Esophagus muscularis mucosa (tissue), 4 donors: Measurements from ENCODE around the gene ZNF568. TPM values are rescaled to one million over a fixed set of nuclear protein-coding genes. Genes with fewer than 3 reads are reported as not detected.

Experiments used
- DNase-seq: peaks from one replicate; pipeline ENCODE4 v3.0.0-alpha.2; 2017; ENCODE audit errors: extremely low spot score
- H3K27ac ChIP-seq, 4 donors: fragments of 200-600 bp; sonication (generic); replicated peaks in 1 of 4; 1 replicate in 3 of 4; 2 replicates in 1 of 4; pipeline ENCODE4 v1.5.1; 2016 to 2019; ENCODE audit warnings: mild to moderate bottlenecking in 1 of 4
- H3K27me3 ChIP-seq, 4 donors: fragments of 200-600 bp; sonication (generic); one replicate each; pipeline versions ENCODE4 v1.5.1 to v1.6.0; 2016 to 2019
- H3K36me3 ChIP-seq, 4 donors: fragments of 200-600 bp; sonication (generic); one replicate each; pipeline ENCODE4 v1.5.1; 2016 to 2019
- H3K4me1 ChIP-seq, 4 donors: fragments of 200-600 bp; sonication (generic); one replicate each; pipeline ENCODE4 v1.5.1; 2016 to 2019
- H3K4me3 ChIP-seq, 4 donors: fragments of 200-600 bp; sonication (generic); 1 replicate in 2 of 4; 2 replicates in 2 of 4; pipeline ENCODE4 v1.5.1; 2016 to 2019; ENCODE audit warnings: mild to moderate bottlenecking in 4 of 4, moderate library complexity in 1 of 4
- H3K9me3 ChIP-seq, 4 donors: fragments of 200-600 bp; sonication (generic); 1 replicate in 3 of 4; 2 replicates in 1 of 4; pipeline ENCODE4 v1.5.1; 2016 to 2019
- CTCF ChIP-seq, 3 experiments: fragments of 200-600 bp in 2 of 3; fragments of 450-650 bp in 1 of 3; sonication (generic) in 2 of 3; IDR thresholded peaks; one replicate each; pipeline ENCODE4 v1.5.1; 2017 to 2019; ENCODE audit warnings: antibody characterized with exemption in 3 of 3, mild to moderate bottlenecking in 2 of 3, moderate library complexity in 1 of 3
- EP300 ChIP-seq: sonication (generic); formaldehyde crosslinking; IDR thresholded peaks from one replicate; pipeline ENCODE4 v1.6.1; 2017; ENCODE audit warnings: antibody characterized with exemption
- POLR2A ChIP-seq: fragments of 450-650 bp; IDR thresholded peaks from one replicate; pipeline ENCODE4 v1.6.1; 2017; ENCODE audit warnings: antibody characterized with exemption, moderate library complexity, mild to moderate bottlenecking, low read depth
- POLR2AphosphoS5 ChIP-seq, 2 donors: sonication (generic); formaldehyde crosslinking; IDR thresholded peaks; one replicate each; pipeline ENCODE4 v1.6.1; 2017; ENCODE audit warnings: antibody characterized with exemption in 2 of 2
- WGBS: methylation state at CpG from one replicate; pipeline ENCODE4 v1.1.5; 2018; 5-methylcytosine and 5-hydroxymethylcytosine counted together
- intact Hi-C: fragments of 100-400 bp; cut with DNase I; formaldehyde crosslinking; loops from one replicate; pipeline ENCODE4 v1.15.1; 2023
- total RNA-seq, 4 donors: library from RNA; depleted of rRNA; stranded (reverse); fragments of >200 nt; gene quantifications; one replicate each; pipeline versions ENCODE4 v1.1.0 to v1.2.1, GENCODE V29; 2016

Gene ZNF568
- total RNA-seq, 4 donors from 2014 or later: 9.1 to 14.7 (median 12.6) TPM

GRCh38 chr19:36950335-36951119 is 34.4 kb downstream of the ZNF568 start:
- no peak overlapping the region for H3K27ac ChIP-seq
- DNase-seq: no peak
- no peak overlapping the region for H3K4me3 ChIP-seq
- TF ChIP-seq POLR2AphosphoS5 (IDR thresholded peaks at IDR 0.05) (no peak), EP300 (no peak), CTCF (IDR thresholded peaks at IDR 0.05) (no peak), POLR2A (no peak)
- peaks cover 36 to 74% (median 49%) of the 10 kb centered on the region in 4 donors for H3K36me3 ChIP-seq
- H3K27me3 ChIP-seq: no peaks in the 10 kb centered on the region
- peaks cover 0 to 84% (median 59%) of the 10 kb centered on the region in 4 donors for H3K9me3 ChIP-seq
- 95% methylated on average over 5 of the region's 5 CpGs for WGBS
- H3K4me1 ChIP-seq: no peaks in the 10 kb centered on the region
- intact Hi-C loops: no loop called here

DNA sequence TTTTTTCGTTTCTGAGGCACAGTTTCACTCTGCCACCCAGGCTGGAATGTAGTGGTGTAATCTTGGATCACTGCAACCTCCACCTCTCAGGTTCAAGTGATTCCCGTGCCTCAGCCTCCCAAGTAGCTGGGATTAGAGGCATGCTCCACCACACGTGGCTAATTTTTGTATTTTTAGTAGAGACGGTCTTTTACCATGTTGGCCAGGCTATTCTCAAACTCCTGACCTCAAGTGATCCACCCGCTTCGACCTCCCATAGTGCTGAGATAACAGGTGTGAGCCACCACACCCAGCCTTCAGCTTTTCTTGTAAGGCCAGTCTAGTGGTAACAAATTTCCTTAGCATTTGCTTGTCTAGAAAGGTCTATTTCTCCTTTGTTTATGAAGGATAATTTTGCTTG is 46.2 kb downstream of the ZNF568 start:
- peaks cover 0 to 5% (median 2%) of the 10 kb centered on the region in 4 donors for H3K36me3 ChIP-seq
- no peak overlapping the region for H3K4me3 ChIP-seq
- no peak for DNase-seq
- intact Hi-C loops: no loop called here
- 92% methylated on average over 6 of the region's 6 CpGs for WGBS
- peaks cover 0 to 9% (median 0%) of the 10 kb centered on the region in 4 donors for H3K4me1 ChIP-seq
- TF ChIP-seq EP300: no peak
- no peak for TF ChIP-seq CTCF (IDR thresholded peaks at IDR 0.05)
- no peak overlapping the region for H3K27ac ChIP-seq
- peaks cover 0 to 40% (median 9%) of the 10 kb centered on the region in 4 donors for H3K9me3 ChIP-seq
- H3K27me3 ChIP-seq: no peaks in the 10 kb centered on the region

DNA sequence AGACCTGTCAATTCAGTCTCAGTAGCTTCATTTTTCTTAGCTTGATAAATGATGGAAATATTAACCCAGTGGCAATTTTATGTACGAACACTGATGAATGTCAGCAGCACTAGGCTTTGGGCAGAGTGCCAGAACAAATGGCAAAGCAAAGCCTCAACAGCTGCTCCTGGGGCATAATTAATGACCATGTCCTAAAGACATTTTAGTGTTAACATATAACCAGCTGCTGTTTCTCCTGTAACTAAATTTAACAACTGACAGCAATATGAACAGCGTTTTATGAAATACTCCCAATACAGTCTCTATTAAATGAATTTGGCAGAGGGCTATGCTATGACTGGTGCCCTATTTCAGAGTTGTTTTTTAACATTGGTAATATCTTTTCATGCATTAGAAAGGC is 47.1 kb downstream of the ZNF568 start:
- DNase-seq: no peak
- peaks cover 0 to 5% (median 2%) of the 10 kb centered on the region in 4 donors for H3K36me3 ChIP-seq
- intact Hi-C loops: no loop called here
- H3K9me3 ChIP-seq: peaks cover 0 to 34% (median 9%) of the 10 kb centered on the region in 4 donors
- H3K4me1 ChIP-seq: peaks cover 0 to 9% (median 0%) of the 10 kb centered on the region in 4 donors
- H3K27ac ChIP-seq: no peak overlapping the region
- H3K27me3 ChIP-seq: no peaks in the 10 kb centered on the region
- TF ChIP-seq CTCF (IDR thresholded peaks at IDR 0.05) (no peak), POLR2A (no peak)
- 12% methylated on average over 2 of the region's 2 CpGs for WGBS
- no peak overlapping the region for H3K4me3 ChIP-seq

DNA sequence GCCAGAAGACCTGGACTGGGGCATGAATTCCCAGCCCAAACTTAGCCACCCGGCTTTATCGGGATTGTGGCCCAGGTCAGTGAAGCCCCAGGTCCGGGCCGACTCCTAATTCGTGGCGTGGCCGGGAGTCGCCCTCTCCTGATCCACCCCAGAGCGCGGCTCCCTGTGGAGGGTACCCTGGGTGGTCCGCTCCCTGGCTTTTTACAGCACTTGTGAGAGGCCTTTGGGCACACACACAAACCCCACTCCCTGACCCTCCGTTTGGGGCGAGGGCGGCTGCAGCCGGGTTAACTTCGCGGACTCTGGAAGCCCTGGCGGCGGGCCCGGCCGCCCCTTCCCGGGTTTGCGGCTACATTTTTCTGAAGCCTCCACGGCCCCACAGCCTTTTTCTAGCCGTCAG is 56.4 kb downstream of the ZNF568 start:
- no peaks in the 10 kb centered on the region for H3K27me3 ChIP-seq
- intact Hi-C loops: loop anchor here (5.0 to 10.0 kb wide), 3 partner anchors 102 to 402 kb away; partner anchors contain the start of genes ZNF383, ZNF420 and ZNF527
- H3K4me3 ChIP-seq: peak overlapping the region; percentile 67 to 77 (median 74)
- no peaks in the 10 kb centered on the region for H3K9me3 ChIP-seq
- peaks cover 10 to 18% (median 17%) of the 10 kb centered on the region in 4 donors for H3K4me1 ChIP-seq
- peaks cover 0 to 7% (median 3%) of the 10 kb centered on the region in 4 donors for H3K36me3 ChIP-seq
- TF ChIP-seq EP300: no peak
- TF ChIP-seq POLR2A: no peak
- TF ChIP-seq CTCF (IDR thresholded peaks at IDR 0.05): no peak
- peak overlapping the region; percentile 82 to 87 (median 85) for H3K27ac ChIP-seq
- 53% methylated on average over 4 of the region's 25 CpGs for WGBS
- no peak for DNase-seq
